ENCODE results near the gene FBXO28.

The FBXO28 gene

GRCh38 chr1:224162768-224163167 is 48.9 kb downstream of the FBXO28 start:
- Histone ChIP-seq H3K9ac (ENCODE audit: low read depth, low read length) (no peak overlapping the region), H3K36me3 (ENCODE audit: control insufficient read depth, insufficient read depth, low read length) (peaks cover 2% of the 10 kb centered on the region), H3K4me1 (ENCODE audit: control insufficient read depth, insufficient read depth, low read length) (peaks cover 5% of the 10 kb centered on the region), H3K27me3 (ENCODE audit: control insufficient read depth, insufficient read depth, low read length) (no peaks in the 10 kb centered on the region), H3K4me3 (ENCODE audit: low read depth, low read length) (no peak overlapping the region), H3K9me3 (ENCODE audit: control insufficient read depth, insufficient read depth, low read length) (no peaks in the 10 kb centered on the region)

- H3K4me1 ChIP-seq (ENCODE audit: control insufficient read depth, insufficient read depth, low read length), result peaks cover 5% of the 10 kb centered on the region
- no peaks in the 10 kb centered on the region for H3K36me3 ChIP-seq (ENCODE audit: control insufficient read depth, insufficient read depth, low read length)
- H3K4me3 ChIP-seq (ENCODE audit: low read depth, low read length), result no peak overlapping the region
- no peaks in the 10 kb centered on the region for H3K27me3 ChIP-seq (ENCODE audit: control insufficient read depth, insufficient read depth, low read length)
- H3K9me3 ChIP-seq (ENCODE audit: control insufficient read depth, insufficient read depth, low read length), result no peaks in the 10 kb centered on the region
- no peak overlapping the region for H3K9ac ChIP-seq (ENCODE audit: low read depth, low read length)
These were observed 49.4 kb downstream of the FBXO28 start for GRCh38 chr1:224163311-224163710.

GRCh38 chr1:224168859-224169380 is 55.0 kb downstream of the FBXO28 start:
- Histone ChIP-seq H3K9me3 (ENCODE audit: control insufficient read depth, insufficient read depth, low read length) (no peaks in the 10 kb centered on the region), H3K36me3 (ENCODE audit: control insufficient read depth, insufficient read depth, low read length) (no peaks in the 10 kb centered on the region), H3K4me3 (ENCODE audit: low read depth, low read length) (no peak overlapping the region), H3K27me3 (ENCODE audit: control insufficient read depth, insufficient read depth, low read length) (no peaks in the 10 kb centered on the region), H3K9ac (ENCODE audit: low read depth, low read length) (no peak overlapping the region), H3K4me1 (ENCODE audit: control insufficient read depth, insufficient read depth, low read length) (peaks cover 12% of the 10 kb centered on the region)

GRCh38 chr1:224169718-224170270 is 55.9 kb downstream of the FBXO28 start:
- H3K27me3 ChIP-seq (ENCODE audit: control insufficient read depth, insufficient read depth, low read length), result no peaks in the 10 kb centered on the region

GRCh38 chr1:224170343-224170742 is 56.4 kb downstream of the FBXO28 start:
- Histone ChIP-seq H3K9me3 (ENCODE audit: control insufficient read depth, insufficient read depth, low read length) (no peaks in the 10 kb centered on the region), H3K4me1 (ENCODE audit: control insufficient read depth, insufficient read depth, low read length) (peaks cover 7% of the 10 kb centered on the region), H3K9ac (ENCODE audit: low read depth, low read length) (no peak overlapping the region), H3K27me3 (ENCODE audit: control insufficient read depth, insufficient read depth, low read length) (no peaks in the 10 kb centered on the region), H3K36me3 (ENCODE audit: control insufficient read depth, insufficient read depth, low read length) (no peaks in the 10 kb centered on the region), H3K4me3 (ENCODE audit: low read depth, low read length) (no peak overlapping the region)

More at GRCh38 chr1:224169718-224170270, 55.9 kb downstream of the FBXO28 start:
- H3K4me3 ChIP-seq (ENCODE audit: low read depth, low read length), result no peak overlapping the region
- H3K36me3 ChIP-seq (ENCODE audit: control insufficient read depth, insufficient read depth, low read length), result no peaks in the 10 kb centered on the region
- H3K9me3 ChIP-seq (ENCODE audit: control insufficient read depth, insufficient read depth, low read length), result no peaks in the 10 kb centered on the region
- H3K4me1 ChIP-seq (ENCODE audit: control insufficient read depth, insufficient read depth, low read length), result peaks cover 7% of the 10 kb centered on the region
- H3K9ac ChIP-seq (ENCODE audit: low read depth, low read length), result no peak overlapping the region

GRCh38 chr1:224170748-224171478 is 57.0 kb downstream of the FBXO28 start:
- H3K36me3 ChIP-seq (ENCODE audit: control insufficient read depth, insufficient read depth, low read length), result no peaks in the 10 kb centered on the region
- H3K4me1 ChIP-seq (ENCODE audit: control insufficient read depth, insufficient read depth, low read length), result peaks cover 7% of the 10 kb centered on the region
- no peaks in the 10 kb centered on the region for H3K27me3 ChIP-seq (ENCODE audit: control insufficient read depth, insufficient read depth, low read length)
- H3K9me3 ChIP-seq (ENCODE audit: control insufficient read depth, insufficient read depth, low read length), result no peaks in the 10 kb centered on the region
- H3K4me3 ChIP-seq (ENCODE audit: low read depth, low read length), result no peak overlapping the region
- H3K9ac ChIP-seq (ENCODE audit: low read depth, low read length), result no peak overlapping the region

- H3K27me3 ChIP-seq (ENCODE audit: control insufficient read depth, insufficient read depth, low read length), result no peaks in the 10 kb centered on the region
- peaks cover 7% of the 10 kb centered on the region for H3K4me1 ChIP-seq (ENCODE audit: control insufficient read depth, insufficient read depth, low read length)
These were observed 58.3 kb downstream of the FBXO28 start for GRCh38 chr1:224172229-224172628.

GRCh38 chr1:224173523-224173922 is 59.6 kb downstream of the FBXO28 start:
- peaks cover 7% of the 10 kb centered on the region for H3K4me1 ChIP-seq (ENCODE audit: control insufficient read depth, insufficient read depth, low read length)
- H3K9me3 ChIP-seq (ENCODE audit: control insufficient read depth, insufficient read depth, low read length), result no peaks in the 10 kb centered on the region
- H3K27me3 ChIP-seq (ENCODE audit: control insufficient read depth, insufficient read depth, low read length), result no peaks in the 10 kb centered on the region
- no peak overlapping the region for H3K4me3 ChIP-seq (ENCODE audit: low read depth, low read length)
- no peaks in the 10 kb centered on the region for H3K36me3 ChIP-seq (ENCODE audit: control insufficient read depth, insufficient read depth, low read length)
- no peak overlapping the region for H3K9ac ChIP-seq (ENCODE audit: low read depth, low read length)

More at GRCh38 chr1:224172229-224172628, 58.3 kb downstream of the FBXO28 start:
- Histone ChIP-seq H3K36me3 (ENCODE audit: control insufficient read depth, insufficient read depth, low read length) (no peaks in the 10 kb centered on the region), H3K4me3 (ENCODE audit: low read depth, low read length) (no peak overlapping the region), H3K9ac (ENCODE audit: low read depth, low read length) (no peak overlapping the region), H3K9me3 (ENCODE audit: control insufficient read depth, insufficient read depth, low read length) (no peaks in the 10 kb centered on the region)

- H3K27me3 ChIP-seq (ENCODE audit: control insufficient read depth, insufficient read depth, low read length), result no peaks in the 10 kb centered on the region
- no peaks in the 10 kb centered on the region for H3K36me3 ChIP-seq (ENCODE audit: control insufficient read depth, insufficient read depth, low read length)
- H3K9me3 ChIP-seq (ENCODE audit: control insufficient read depth, insufficient read depth, low read length), result no peaks in the 10 kb centered on the region
- no peak overlapping the region for H3K9ac ChIP-seq (ENCODE audit: low read depth, low read length)
- H3K4me3 ChIP-seq (ENCODE audit: low read depth, low read length), result no peak overlapping the region
- no peaks in the 10 kb centered on the region for H3K4me1 ChIP-seq (ENCODE audit: control insufficient read depth, insufficient read depth, low read length)
These were observed 61.7 kb downstream of the FBXO28 start for GRCh38 chr1:224175617-224176016.

GRCh38 chr1:224177356-224177999 is 63.6 kb downstream of the FBXO28 start:
- H3K36me3 ChIP-seq (ENCODE audit: control insufficient read depth, insufficient read depth, low read length), result no peaks in the 10 kb centered on the region
- H3K4me1 ChIP-seq (ENCODE audit: control insufficient read depth, insufficient read depth, low read length), result no peaks in the 10 kb centered on the region
- no peak overlapping the region for H3K9ac ChIP-seq (ENCODE audit: low read depth, low read length)
- no peaks in the 10 kb centered on the region for H3K27me3 ChIP-seq (ENCODE audit: control insufficient read depth, insufficient read depth, low read length)
- H3K4me3 ChIP-seq (ENCODE audit: low read depth, low read length), result no peak overlapping the region
- no peaks in the 10 kb centered on the region for H3K9me3 ChIP-seq (ENCODE audit: control insufficient read depth, insufficient read depth, low read length)

- H3K36me3 ChIP-seq (ENCODE audit: control insufficient read depth, insufficient read depth, low read length), result no peaks in the 10 kb centered on the region
- H3K9me3 ChIP-seq (ENCODE audit: control insufficient read depth, insufficient read depth, low read length), result no peaks in the 10 kb centered on the region
- no peaks in the 10 kb centered on the region for H3K27me3 ChIP-seq (ENCODE audit: control insufficient read depth, insufficient read depth, low read length)
- H3K4me3 ChIP-seq (ENCODE audit: low read depth, low read length), result no peak overlapping the region
- H3K4me1 ChIP-seq (ENCODE audit: control insufficient read depth, insufficient read depth, low read length), result no peaks in the 10 kb centered on the region
- no peak overlapping the region for H3K9ac ChIP-seq (ENCODE audit: low read depth, low read length)
These were observed 65.0 kb downstream of the FBXO28 start for GRCh38 chr1:224178894-224179293.
